Measurements from ENCODE around the gene ELF1. TPM values are rescaled to one million over a fixed set of nuclear protein-coding genes. Genes with fewer than 3 reads are reported as not detected.

ELF1 gene
- total RNA-seq, 2 donors from 2014 or later: 108 to 123 TPM

DNA sequence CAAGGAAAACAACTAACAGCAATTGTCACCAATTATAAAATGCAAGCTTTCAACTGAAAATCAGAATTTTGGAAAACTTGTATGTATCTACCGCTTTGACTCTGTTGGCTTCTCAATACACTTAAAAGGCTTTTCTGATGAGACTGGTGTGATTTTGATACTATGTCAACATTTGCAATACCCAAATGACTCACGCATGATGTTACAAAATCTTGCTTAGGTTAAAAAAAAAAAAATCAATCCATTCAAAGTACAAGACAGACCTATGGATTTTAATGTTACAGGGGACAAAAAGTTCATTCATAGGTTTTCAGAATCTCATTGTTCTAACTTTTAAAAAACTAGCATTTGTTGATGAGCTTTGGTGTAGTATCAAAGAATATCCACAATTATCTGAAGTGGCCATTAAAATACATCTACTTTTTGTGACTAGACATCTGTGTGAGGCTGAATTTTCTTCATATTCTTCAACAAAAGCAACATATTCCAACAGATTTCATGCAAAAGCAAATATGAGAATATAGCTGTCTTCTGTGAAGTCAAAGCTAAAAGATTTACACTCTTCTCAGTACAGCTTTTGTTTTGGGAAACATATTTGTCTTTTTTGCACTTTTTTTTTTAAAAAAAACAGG, 10.7 kb downstream of the ELF1 start:
- no peak for TF ChIP-seq POLR2AphosphoS5 (IDR thresholded peaks at IDR 0.05)
- no peak for TF ChIP-seq POLR2A (IDR thresholded peaks at IDR 0.05)
- TF ChIP-seq, protein P1, sequence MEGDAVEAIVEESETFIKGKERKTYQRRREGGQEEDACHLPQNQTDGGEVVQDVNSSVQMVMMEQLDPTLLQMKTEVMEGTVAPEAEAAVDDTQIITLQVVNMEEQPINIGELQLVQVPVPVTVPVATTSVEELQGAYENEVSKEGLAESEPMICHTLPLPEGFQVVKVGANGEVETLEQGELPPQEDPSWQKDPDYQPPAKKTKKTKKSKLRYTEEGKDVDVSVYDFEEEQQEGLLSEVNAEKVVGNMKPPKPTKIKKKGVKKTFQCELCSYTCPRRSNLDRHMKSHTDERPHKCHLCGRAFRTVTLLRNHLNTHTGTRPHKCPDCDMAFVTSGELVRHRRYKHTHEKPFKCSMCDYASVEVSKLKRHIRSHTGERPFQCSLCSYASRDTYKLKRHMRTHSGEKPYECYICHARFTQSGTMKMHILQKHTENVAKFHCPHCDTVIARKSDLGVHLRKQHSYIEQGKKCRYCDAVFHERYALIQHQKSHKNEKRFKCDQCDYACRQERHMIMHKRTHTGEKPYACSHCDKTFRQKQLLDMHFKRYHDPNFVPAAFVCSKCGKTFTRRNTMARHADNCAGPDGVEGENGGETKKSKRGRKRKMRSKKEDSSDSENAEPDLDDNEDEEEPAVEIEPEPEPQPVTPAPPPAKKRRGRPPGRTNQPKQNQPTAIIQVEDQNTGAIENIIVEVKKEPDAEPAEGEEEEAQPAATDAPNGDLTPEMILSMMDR (IDR thresholded peaks at IDR 0.05): no peak
- Histone ChIP-seq H3K4me1 (replicated peaks) (no peaks in the 10 kb centered on the region), H3K4me3 (no peak overlapping the region), H3K27me3 (replicated peaks; ENCODE audit: insufficient read depth) (no peaks in the 10 kb centered on the region), H3K9me3 (no peaks in the 10 kb centered on the region), H3K36me3 (no peaks in the 10 kb centered on the region), H3K27ac (no peak overlapping the region)
- WGBS: 81% methylated on average over 2 of the region's 2 CpGs
- DNase-seq (ENCODE audit: low spot score): no peak
- intact Hi-C loops (cut with DNase I): no loop called here

DNA sequence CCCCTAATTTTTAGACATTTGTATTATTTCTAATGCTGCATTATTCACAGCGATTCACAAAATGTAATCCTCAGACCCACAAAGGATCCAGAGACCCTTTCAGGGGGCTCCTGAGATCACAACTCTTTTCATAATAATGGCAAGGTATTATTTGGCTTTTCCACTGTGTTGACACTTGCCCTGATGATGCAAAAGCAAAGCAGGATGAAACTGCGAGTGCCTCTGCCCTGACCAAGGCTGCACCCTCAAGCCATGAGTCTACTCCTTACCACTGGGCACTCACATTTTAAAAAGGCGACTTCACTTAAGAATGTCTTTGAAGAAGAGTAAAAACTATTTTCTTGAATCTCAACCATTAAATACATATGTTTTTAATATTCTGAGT, 11.4 kb downstream of the ELF1 start:
- no peak for DNase-seq (ENCODE audit: low spot score)
- H3K9me3 ChIP-seq: no peaks in the 10 kb centered on the region
- no peak overlapping the region for H3K4me3 ChIP-seq
- H3K4me1 ChIP-seq (replicated peaks): no peaks in the 10 kb centered on the region
- H3K27me3 ChIP-seq (replicated peaks; ENCODE audit: insufficient read depth): no peaks in the 10 kb centered on the region
- intact Hi-C loops (cut with DNase I): no loop called here
- TF ChIP-seq, protein P1 (IDR thresholded peaks at IDR 0.05): no peak
- TF ChIP-seq POLR2AphosphoS5 (IDR thresholded peaks at IDR 0.05): no peak
- no peak for TF ChIP-seq POLR2A (IDR thresholded peaks at IDR 0.05)
- WGBS: 76% methylated on average over 3 of the region's 3 CpGs
- no peak overlapping the region for H3K27ac ChIP-seq
- H3K36me3 ChIP-seq: no peaks in the 10 kb centered on the region

DNA sequence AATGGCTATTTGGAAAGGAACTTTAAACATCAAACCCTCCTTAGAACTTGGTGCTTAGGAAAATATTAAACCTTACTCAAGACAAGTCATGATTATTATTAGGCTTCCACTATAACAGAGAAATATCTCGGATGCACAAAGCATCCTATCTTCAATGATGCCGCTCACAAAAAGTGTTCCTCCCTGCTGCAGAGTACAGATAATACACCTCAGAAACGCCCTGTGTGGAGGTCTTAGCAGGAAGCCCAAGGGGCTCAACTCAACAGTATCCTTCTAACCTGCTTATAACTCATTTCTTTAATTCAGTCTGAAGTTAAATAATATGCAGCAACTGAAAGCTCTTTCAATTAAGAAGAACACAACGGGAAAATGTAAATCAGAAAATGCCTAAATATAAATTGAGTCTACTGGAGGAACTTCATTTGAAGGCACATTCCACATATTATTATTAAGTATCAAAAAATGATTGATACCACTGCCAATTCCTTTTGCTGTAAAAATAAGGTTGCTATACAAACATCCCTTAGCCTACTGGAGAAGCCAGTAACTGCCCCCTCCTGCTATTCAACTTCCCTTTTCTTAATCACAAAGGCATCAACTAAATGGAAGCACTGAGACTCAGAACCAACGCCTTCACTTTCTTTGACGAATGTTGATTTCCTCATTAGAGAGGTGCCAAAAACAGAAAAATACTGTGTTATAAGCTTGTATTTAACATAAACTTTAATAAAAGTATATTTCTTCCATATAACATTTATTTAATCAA, 12.0 kb downstream of the ELF1 start:
- TF ChIP-seq POLR2AphosphoS5 (IDR thresholded peaks at IDR 0.05): no peak
- TF ChIP-seq, protein P1 (IDR thresholded peaks at IDR 0.05): no peak
- no peak for TF ChIP-seq POLR2A (IDR thresholded peaks at IDR 0.05)
- 79% methylated on average over 6 of the region's 6 CpGs for whole genome bisulfite sequencing
- H3K27ac ChIP-seq: no peak overlapping the region
- H3K4me1 ChIP-seq (replicated peaks): no peaks in the 10 kb centered on the region
- no peak overlapping the region for H3K4me3 ChIP-seq
- H3K9me3 ChIP-seq: no peaks in the 10 kb centered on the region
- H3K27me3 ChIP-seq (replicated peaks; ENCODE audit: insufficient read depth): no peaks in the 10 kb centered on the region
- no peaks in the 10 kb centered on the region for H3K36me3 ChIP-seq
- no peak for DNase-seq (ENCODE audit: low spot score)
- intact Hi-C loops (cut with DNase I): no loop called here

DNA sequence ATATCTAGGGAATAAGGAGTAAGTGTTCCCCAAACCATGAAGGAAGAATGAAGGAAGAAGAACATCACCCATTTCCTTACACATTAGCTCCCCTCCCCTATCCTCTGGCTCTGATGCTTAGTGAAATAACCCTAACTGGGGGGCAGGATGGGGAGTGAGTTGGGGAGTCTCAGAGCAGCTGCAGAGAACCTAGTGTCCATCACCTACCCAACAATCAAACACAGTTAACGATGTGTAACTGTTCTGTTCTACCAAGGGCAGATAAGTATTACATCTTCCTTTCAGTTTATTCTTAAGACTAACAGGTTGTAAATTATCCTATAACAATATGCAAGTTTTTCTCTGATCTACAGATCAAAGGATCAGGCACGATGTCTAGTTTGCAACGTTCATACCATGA, 12.8 kb downstream of the ELF1 start:
- Histone ChIP-seq H3K9me3 (no peaks in the 10 kb centered on the region), H3K36me3 (no peaks in the 10 kb centered on the region), H3K4me1 (replicated peaks) (no peaks in the 10 kb centered on the region), H3K27me3 (replicated peaks; ENCODE audit: insufficient read depth) (no peaks in the 10 kb centered on the region), H3K4me3 (no peak overlapping the region), H3K27ac (no peak overlapping the region)
- no peak for DNase-seq (ENCODE audit: low spot score)
- WGBS: 16% methylated on average over 3 of the region's 3 CpGs
- intact Hi-C loops (cut with DNase I): no loop called here
- no peak for TF ChIP-seq POLR2AphosphoS5 (IDR thresholded peaks at IDR 0.05)
- no peak for TF ChIP-seq POLR2A (IDR thresholded peaks at IDR 0.05)
- TF ChIP-seq, protein P1 (IDR thresholded peaks at IDR 0.05): no peak

DNA sequence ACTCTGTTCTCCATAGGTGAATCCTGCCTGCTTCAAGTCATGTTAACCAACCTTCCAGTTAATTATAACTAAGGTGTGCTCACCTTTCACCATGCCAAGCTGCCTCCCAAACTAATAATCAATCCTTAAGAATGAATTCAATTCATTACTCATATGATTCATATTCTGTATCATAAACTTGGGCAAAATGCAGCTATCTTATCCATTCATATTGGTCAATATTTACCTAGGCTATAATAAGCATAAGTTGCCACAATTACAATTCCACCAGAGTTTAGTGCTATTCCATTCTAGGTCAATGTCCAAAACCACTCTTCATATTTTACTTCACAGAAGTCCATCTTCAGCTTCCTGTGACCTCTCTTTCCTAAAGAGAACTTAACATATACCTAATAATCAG, 13.4 kb downstream of the ELF1 start:
- intact Hi-C loops (cut with DNase I): no loop called here
- Histone ChIP-seq H3K4me3 (no peak overlapping the region), H3K36me3 (no peaks in the 10 kb centered on the region), H3K27me3 (replicated peaks; ENCODE audit: insufficient read depth) (no peaks in the 10 kb centered on the region), H3K4me1 (replicated peaks) (no peaks in the 10 kb centered on the region), H3K27ac (no peak overlapping the region), H3K9me3 (no peaks in the 10 kb centered on the region)
- TF ChIP-seq POLR2AphosphoS5 (IDR thresholded peaks at IDR 0.05) (no peak), POLR2A (IDR thresholded peaks at IDR 0.05) (no peak)
- TF ChIP-seq, protein P1 (IDR thresholded peaks at IDR 0.05): no peak
- DNase-seq (ENCODE audit: low spot score): no peak
